Neural progenitor cell (in vitro differentiated cells): Measurements from ENCODE around the gene EIF6. TPM values are rescaled to one million over a fixed set of nuclear protein-coding genes. Genes with fewer than 3 reads are reported as not detected.
"Not testable (repeated sequence)": the region's sequence is repeated elsewhere in the genome, so short reads cannot be mapped to it uniquely, and the experiment has no call there.

Experiments used
- DNase-seq: peaks from one replicate; pipeline ENCODE4 v3.0.0-alpha.2; 2016; ENCODE audit warnings: low spot score
- H2AFZ ChIP-seq: fragments of 200-600 bp; sonication (generic); replicated peaks from 2 replicates; pipeline ENCODE4 v1.6.1; 2016; ENCODE audit warnings: antibody characterized with exemption
- H3F3A ChIP-seq: fragments of 200-600 bp; sonication (generic); 2 replicates; pipeline ENCODE4 v1.6.1; 2016; ENCODE audit warnings: antibody characterized with exemption, low read depth
- H3K27ac ChIP-seq: fragments of 200-600 bp; sonication (generic); 2 replicates; pipeline ENCODE4 v1.5.1; 2016; ENCODE audit warnings: mild to moderate bottlenecking
- H3K27me3 ChIP-seq: fragments of 200-600 bp; sonication (generic); 2 replicates; pipeline ENCODE4 v1.6.1; 2016; ENCODE audit warnings: mild to moderate bottlenecking, moderate library complexity
- H3K36me3 ChIP-seq: fragments of 200-600 bp; sonication (generic); 2 replicates; pipeline ENCODE4 v1.5.1; 2016
- H3K4me1 ChIP-seq: fragments of 200-600 bp; sonication (generic); 2 replicates; pipeline ENCODE4 v1.6.1; 2016; ENCODE audit warnings: mixed run types
- H3K4me2 ChIP-seq: fragments of 200-600 bp; sonication (generic); 2 replicates; pipeline ENCODE4 v1.6.1; 2016
- H3K4me3 ChIP-seq: fragments of 200-600 bp; sonication (generic); 2 replicates; pipeline ENCODE4 v1.5.1; 2016
- H3K79me2 ChIP-seq: fragments of 200-600 bp; sonication (generic); 2 replicates; pipeline ENCODE4 v1.6.1; 2016; ENCODE audit warnings: low read depth
- H3K9ac ChIP-seq: fragments of 200-600 bp; sonication (generic); 2 replicates; pipeline ENCODE4 v1.6.1; 2016
- H3K9me3 ChIP-seq: fragments of 200-600 bp; sonication (generic); 2 replicates; pipeline ENCODE4 v1.5.1; 2016; ENCODE audit warnings: low read depth
- H4K20me1 ChIP-seq: fragments of 200-600 bp; sonication (generic); 2 replicates; pipeline ENCODE4 v1.6.1; 2016; ENCODE audit warnings: low read depth
- H3K27ac Mint-ChIP-seq: 3 replicates; pipeline ENCODE4 v1.8.0; 2021; ENCODE audit warnings: mixed read lengths
- H3K27me3 Mint-ChIP-seq: 2 replicates; pipeline ENCODE4 v1.8.0; 2022; ENCODE audit warnings: low read depth, mild to moderate bottlenecking, inconsistent platforms, moderate library complexity, mixed read lengths; ENCODE audit not compliant: insufficient read depth
- H3K36me3 Mint-ChIP-seq: 3 replicates; pipeline ENCODE4 v1.8.0; 2021; ENCODE audit warnings: mixed read lengths
- H3K4me1 Mint-ChIP-seq: 3 replicates; pipeline ENCODE4 v1.8.0; 2021; ENCODE audit warnings: mixed read lengths
- H3K4me3 Mint-ChIP-seq: 3 replicates; pipeline ENCODE4 v1.8.0; 2021; ENCODE audit warnings: mild to moderate bottlenecking, moderate library complexity, mixed read lengths
- H3K9me3 Mint-ChIP-seq: 3 replicates; pipeline ENCODE4 v1.8.0; 2020; ENCODE audit warnings: mixed read lengths
- CTCF ChIP-seq: fragments of 200-600 bp; sonication (generic); IDR thresholded peaks from 2 replicates; pipeline ENCODE4 v1.5.1; 2017; ENCODE audit warnings: antibody characterized with exemption, mild to moderate bottlenecking
- EZH2 ChIP-seq: fragments of 200-600 bp; sonication (generic); IDR thresholded peaks from 2 replicates; pipeline ENCODE4 v1.6.1; 2017; ENCODE audit warnings: antibody characterized with exemption, mild to moderate bottlenecking, moderate library complexity
- EZH2phosphoT487 ChIP-seq: fragments of 200-600 bp; sonication (generic); IDR thresholded peaks from 2 replicates; pipeline ENCODE4 v1.6.1; 2017; ENCODE audit warnings: antibody characterized with exemption
- total RNA-seq: library from RNA; depleted of rRNA; stranded (reverse); fragments of >200 nt; gene quantifications from 2 replicates; pipeline ENCODE4 v1.2.3, GENCODE V29; 2015; ENCODE audit warnings: low replicate concordance

Gene EIF6
- total RNA-seq, 1 donor from 2014 or later, result 47.5 TPM

- Histone ChIP-seq H3K27me3 (no peaks in the 10 kb centered on the region), H3K9me3 (no peaks in the 10 kb centered on the region), H3K4me3 (no peak overlapping the region), H2AFZ (no peak overlapping the region), H3K9ac (no peak overlapping the region), H4K20me1 (no peaks in the 10 kb centered on the region), H3F3A (no peaks in the 10 kb centered on the region), H3K4me1 (no peaks in the 10 kb centered on the region), H3K79me2 (no peaks in the 10 kb centered on the region), H3K27ac (no peak overlapping the region), H3K36me3 (no peaks in the 10 kb centered on the region), H3K4me2 (no peak overlapping the region)
- DNase-seq, result no peak
- TF ChIP-seq EZH2phosphoT487, result no peak
- no peak for TF ChIP-seq EZH2
- TF ChIP-seq CTCF, result no peak
- H3K4me3 Mint-ChIP-seq, result no peak overlapping the region
- H3K4me1 Mint-ChIP-seq, result no peaks in the 10 kb centered on the region
- no peaks in the 10 kb centered on the region for H3K27me3 Mint-ChIP-seq
- no peak overlapping the region for H3K27ac Mint-ChIP-seq
- no peaks in the 10 kb centered on the region for H3K9me3 Mint-ChIP-seq
- peaks cover 2% of the 10 kb centered on the region for H3K36me3 Mint-ChIP-seq
These were observed 31.5 kb upstream of the EIF6 start for GRCh38 chr20:35316086-35316485.

GRCh38 chr20:35315632-35316020 is 31.1 kb upstream of the EIF6 start:
- not testable (repeated sequence) for H3K36me3 Mint-ChIP-seq, H3K36me3 ChIP-seq, H3K27ac ChIP-seq, H3K9me3 Mint-ChIP-seq, H3K4me1 ChIP-seq, H3K79me2 ChIP-seq, H3K9me3 ChIP-seq, H3K27me3 Mint-ChIP-seq, H3K4me1 Mint-ChIP-seq, H3K4me2 ChIP-seq, H3K4me3 ChIP-seq, H3F3A ChIP-seq, H3K4me3 Mint-ChIP-seq, H4K20me1 ChIP-seq, H3K9ac ChIP-seq, H3K27ac Mint-ChIP-seq, DNase-seq, H3K27me3 ChIP-seq, H2AFZ ChIP-seq

- Histone ChIP-seq H3F3A (no peaks in the 10 kb centered on the region), H3K79me2 (no peaks in the 10 kb centered on the region), H3K36me3 (no peaks in the 10 kb centered on the region), H3K4me3 (no peak overlapping the region), H3K27me3 (no peaks in the 10 kb centered on the region), H3K27ac (no peak overlapping the region), H3K9ac (no peak overlapping the region), H3K4me2 (no peak overlapping the region), H3K4me1 (no peaks in the 10 kb centered on the region), H4K20me1 (no peaks in the 10 kb centered on the region), H2AFZ (no peak overlapping the region), H3K9me3 (no peaks in the 10 kb centered on the region)
- Mint-ChIP-seq H3K4me1 (no peaks in the 10 kb centered on the region), H3K36me3 (peaks cover 4% of the 10 kb centered on the region), H3K27me3 (no peaks in the 10 kb centered on the region), H3K9me3 (no peaks in the 10 kb centered on the region), H3K4me3 (no peak overlapping the region), H3K27ac (no peak overlapping the region)
- no peak for TF ChIP-seq EZH2phosphoT487
- TF ChIP-seq CTCF, result no peak
- TF ChIP-seq EZH2, result no peak
- DNase-seq, result no peak
These were observed 30.5 kb upstream of the EIF6 start for GRCh38 chr20:35314816-35315631.

- Histone ChIP-seq H2AFZ (no peak overlapping the region), H3K4me3 (no peak overlapping the region), H3K79me2 (no peaks in the 10 kb centered on the region), H4K20me1 (no peaks in the 10 kb centered on the region), H3K4me2 (no peak overlapping the region), H3K27me3 (no peaks in the 10 kb centered on the region), H3K36me3 (no peaks in the 10 kb centered on the region), H3K9me3 (no peaks in the 10 kb centered on the region), H3K27ac (no peak overlapping the region), H3F3A (no peaks in the 10 kb centered on the region), H3K4me1 (no peaks in the 10 kb centered on the region), H3K9ac (no peak overlapping the region)
- Mint-ChIP-seq H3K27me3 (no peaks in the 10 kb centered on the region), H3K4me3 (no peak overlapping the region), H3K9me3 (no peaks in the 10 kb centered on the region), H3K36me3 (peaks cover 4% of the 10 kb centered on the region), H3K4me1 (no peaks in the 10 kb centered on the region), H3K27ac (no peak overlapping the region)
- DNase-seq, result no peak
- TF ChIP-seq CTCF (no peak), EZH2 (no peak), EZH2phosphoT487 (no peak)
These were observed 27.7 kb upstream of the EIF6 start for GRCh38 chr20:35312318-35312717.
